IPS DF 6.9 (cell line): ENCODE measurements around the gene NOL4L.

Experiments
- DNase-seq: peaks from one replicate; pipeline ENCODE4 v3.0.0-alpha.2; 2013; ENCODE audit warnings: low read depth, low spot score
- H3K27ac ChIP-seq: one replicate; pipeline ENCODE4 v1.5.1; 2013; ENCODE audit warnings: low read length, control low read depth
- H3K27me3 ChIP-seq: 2 replicates; pipeline ENCODE4 v1.6.1; 2013; ENCODE audit warnings: mild to moderate bottlenecking, low read length; ENCODE audit not compliant: control insufficient read depth, insufficient read depth
- H3K36me3 ChIP-seq: 2 replicates; pipeline ENCODE4 v1.6.1; 2013; ENCODE audit warnings: low read length; ENCODE audit not compliant: control insufficient read depth, insufficient read depth
- H3K4me1 ChIP-seq: 2 replicates; pipeline ENCODE4 v1.6.1; 2013; ENCODE audit warnings: low read length; ENCODE audit not compliant: control insufficient read depth, insufficient read depth
- H3K4me3 ChIP-seq: 2 replicates; pipeline ENCODE4 v1.5.1; 2013; ENCODE audit warnings: mild to moderate bottlenecking, low read length
- H3K9me3 ChIP-seq: 2 replicates; pipeline ENCODE4 v1.6.1; 2013; ENCODE audit warnings: low read length, inconsistent platforms; ENCODE audit not compliant: control insufficient read depth, insufficient read depth
- WGBS: extraction: QIAGEN DNeasy Blood & Tissue Kit; methylation state at CpG from one replicate; pipeline ENCODE4 v1.1.7; 2013; ENCODE audit warnings: mixed read lengths, missing lambda C conversion rate; ENCODE audit not compliant: insufficient read length, insufficient coverage; 5-methylcytosine and 5-hydroxymethylcytosine counted together

The NOL4L gene

GRCh38 chr20:32575805-32576204 is 9.3 kb downstream of the NOL4L start:
- no peak for DNase-seq
- Histone ChIP-seq H3K4me3 (no peak overlapping the region), H3K36me3 (no peaks in the 10 kb centered on the region), H3K27ac (no peak overlapping the region), H3K9me3 (no peaks in the 10 kb centered on the region), H3K4me1 (peaks cover 5% of the 10 kb centered on the region), H3K27me3 (no peaks in the 10 kb centered on the region)
- WGBS, result no CpG with 5 or more reads among the region's 5 CpGs

GRCh38 chr20:32575227-32575581 is 9.9 kb downstream of the NOL4L start:
- no peak overlapping the region for H3K27ac ChIP-seq
- DNase-seq, result no peak
- H3K9me3 ChIP-seq, result no peaks in the 10 kb centered on the region
- H3K27me3 ChIP-seq, result no peaks in the 10 kb centered on the region
- no peaks in the 10 kb centered on the region for H3K36me3 ChIP-seq
- WGBS, result no CpG with 5 or more reads among the region's 9 CpGs
- H3K4me1 ChIP-seq, result peaks cover 5% of the 10 kb centered on the region
- H3K4me3 ChIP-seq, result no peak overlapping the region

GRCh38 chr20:32574296-32575226 is 10.6 kb downstream of the NOL4L start:
- Histone ChIP-seq H3K27me3 (no peaks in the 10 kb centered on the region), H3K27ac (no peak overlapping the region), H3K4me1 (peaks cover 5% of the 10 kb centered on the region), H3K4me3 (no peak overlapping the region), H3K36me3 (no peaks in the 10 kb centered on the region), H3K9me3 (no peaks in the 10 kb centered on the region)
- WGBS, result no CpG with 5 or more reads among the region's 34 CpGs
- DNase-seq, result no peak

- WGBS, result no CpG with 5 or more reads among the region's 6 CpGs
- H3K4me3 ChIP-seq, result no peak overlapping the region
- H3K36me3 ChIP-seq, result no peaks in the 10 kb centered on the region
- peaks cover 5% of the 10 kb centered on the region for H3K4me1 ChIP-seq
- H3K27me3 ChIP-seq, result no peaks in the 10 kb centered on the region
- no peaks in the 10 kb centered on the region for H3K9me3 ChIP-seq
- H3K27ac ChIP-seq, result no peak overlapping the region
- DNase-seq, result no peak
Measured at GRCh38 chr20:32573167-32573851, 11.8 kb downstream of the NOL4L start.

GRCh38 chr20:32572271-32572968 is 12.7 kb downstream of the NOL4L start:
- DNase-seq, result no peak
- Histone ChIP-seq H3K27ac (no peak overlapping the region), H3K4me3 (no peak overlapping the region), H3K36me3 (no peaks in the 10 kb centered on the region), H3K4me1 (peaks cover 5% of the 10 kb centered on the region), H3K27me3 (no peaks in the 10 kb centered on the region), H3K9me3 (no peaks in the 10 kb centered on the region)
- no CpG with 5 or more reads among the region's 15 CpGs for WGBS

- peaks cover 3% of the 10 kb centered on the region; the same call in 1 of the 2 replicates for H3K4me1 ChIP-seq
- no peak for DNase-seq
- H3K36me3 ChIP-seq, result no peaks in the 10 kb centered on the region
- WGBS, result no CpG with 5 or more reads among the region's 9 CpGs
- H3K9me3 ChIP-seq, result no peaks in the 10 kb centered on the region
- no peak overlapping the region for H3K27ac ChIP-seq
- no peak overlapping the region for H3K4me3 ChIP-seq
- H3K27me3 ChIP-seq, result no peaks in the 10 kb centered on the region
Measured at GRCh38 chr20:32571566-32571965, 13.6 kb downstream of the NOL4L start.

- WGBS, result no CpG with 5 or more reads among the region's 10 CpGs
- no peak overlapping the region for H3K27ac ChIP-seq
- no peak overlapping the region for H3K4me3 ChIP-seq
- DNase-seq, result no peak
- no peaks in the 10 kb centered on the region for H3K36me3 ChIP-seq
- peaks cover 3% of the 10 kb centered on the region; the same call in 1 of the 2 replicates for H3K4me1 ChIP-seq
- no peaks in the 10 kb centered on the region for H3K27me3 ChIP-seq
- H3K9me3 ChIP-seq, result no peaks in the 10 kb centered on the region
Measured at GRCh38 chr20:32570401-32571190, 14.5 kb downstream of the NOL4L start.

GRCh38 chr20:32569380-32570305 is 15.5 kb downstream of the NOL4L start:
- Histone ChIP-seq H3K4me1 (peaks cover 1% of the 10 kb centered on the region; the same call in 1 of the 2 replicates), H3K9me3 (no peaks in the 10 kb centered on the region), H3K4me3 (no peak overlapping the region), H3K27ac (no peak overlapping the region), H3K27me3 (no peaks in the 10 kb centered on the region), H3K36me3 (no peaks in the 10 kb centered on the region)
- DNase-seq, result no peak
- WGBS, result no CpG with 5 or more reads among the region's 9 CpGs

GRCh38 chr20:32569018-32569379 is 16.1 kb downstream of the NOL4L start:
- no peak for DNase-seq
- H3K4me1 ChIP-seq, result no peaks in the 10 kb centered on the region
- H3K27ac ChIP-seq, result no peak overlapping the region
- H3K9me3 ChIP-seq, result no peaks in the 10 kb centered on the region
- no peak overlapping the region for H3K4me3 ChIP-seq
- WGBS, result no CpG with 5 or more reads among the region's 3 CpGs
- no peaks in the 10 kb centered on the region for H3K27me3 ChIP-seq
- H3K36me3 ChIP-seq, result no peaks in the 10 kb centered on the region
